ENCODE results near the gene RWDD2A. TPM values are rescaled to one million over a fixed set of nuclear protein-coding genes. Genes with fewer than 3 reads are reported as not detected.

The RWDD2A gene
- 2.9 and 5.5 TPM in 2 replicates for total RNA-seq

GRCh38 chr6:83192871-83193746 is at the start of gene RWDD2A, which contains the start of gene PGM3:
Gene RWDD2A (plus strand): TSS chr6:83193357. CDS start chr6:83194452, 1,095 bp downstream.
Gene PGM3 (minus strand): TSS chr6:83193265. CDS start chr6:83191012, 2,253 bp downstream.

Other genes with a start within 250 kb of the RWDD2A start
- 7.0 and 7.1 TPM in 2 replicates for gene UBE3D, start 127.5 kb upstream of the RWDD2A start, total RNA-seq
- 27.9 and 28.4 TPM in 2 replicates for gene DOP1A, start 125.7 kb upstream of the RWDD2A start, total RNA-seq
- 154 and 156 TPM in 2 replicates for gene PGM3, start 92 bp upstream of the RWDD2A start, total RNA-seq
- 25.8 and 32.7 TPM in 2 replicates for gene ME1, start 237.7 kb downstream of the RWDD2A start, total RNA-seq